SIG-M5 (cell line): ENCODE data around the gene NTN1.
"Not testable (repeated sequence)": the region's sequence is repeated elsewhere in the genome, so short reads cannot be mapped to it uniquely, and the experiment has no call there.

Experiments
- DNase-seq: peaks from one replicate; lab custom pipeline; 2025; lab: John Stamatoyannopoulos, UW

NTN1 gene

GRCh38 chr17:9021158-9021991, at the start of gene NTN1:
TSS of gene NTN1 (plus strand) at chr17:9021510. CDS start at chr17:9022374, 864 bp downstream.
- no peak for DNase-seq

- DNase-seq = no peak
Measured at GRCh38 chr17:8975091-8975725, 46.1 kb upstream of the NTN1 start.

GRCh38 chr17:8976638-8977037, 44.7 kb upstream of the NTN1 start:
- DNase-seq = no peak

- no peak for DNase-seq
Measured at GRCh38 chr17:8979715-8980114, 41.6 kb upstream of the NTN1 start.

GRCh38 chr17:8981443-8981842, 39.9 kb upstream of the NTN1 start:
- DNase-seq = no peak

GRCh38 chr17:8984225-8984624, 37.1 kb upstream of the NTN1 start:
- DNase-seq = not testable (repeated sequence)

GRCh38 chr17:8985054-8985701, 36.1 kb upstream of the NTN1 start:
- DNase-seq = no peak

GRCh38 chr17:8986295-8986694, 35.0 kb upstream of the NTN1 start:
- DNase-seq = no peak

GRCh38 chr17:8988263-8988935, 32.9 kb upstream of the NTN1 start:
- DNase-seq = not testable (repeated sequence)

GRCh38 chr17:8991514-8992285, 29.6 kb upstream of the NTN1 start:
- DNase-seq = no peak

- no peak for DNase-seq
Measured at GRCh38 chr17:8994319-8994718, 27.0 kb upstream of the NTN1 start.

- no peak for DNase-seq
Measured at GRCh38 chr17:8995711-8996110, 25.6 kb upstream of the NTN1 start.

- no peak for DNase-seq
Measured at GRCh38 chr17:8997994-8998628, 23.2 kb upstream of the NTN1 start.

GRCh38 chr17:9001559-9001958, 19.8 kb upstream of the NTN1 start:
- no peak for DNase-seq

- DNase-seq = no peak
Measured at GRCh38 chr17:9002227-9002605, 19.1 kb upstream of the NTN1 start.

GRCh38 chr17:9002606-9003354, 18.5 kb upstream of the NTN1 start:
- no peak for DNase-seq

GRCh38 chr17:9003355-9004131, 17.8 kb upstream of the NTN1 start:
- DNase-seq = no peak

- DNase-seq = no peak
Measured at GRCh38 chr17:9004132-9004960, 17.0 kb upstream of the NTN1 start.

GRCh38 chr17:9004961-9005285, 16.4 kb upstream of the NTN1 start:
- no peak for DNase-seq
